ENCODE results near the gene RAB18. TPM values are rescaled to one million over a fixed set of nuclear protein-coding genes. Genes with fewer than 3 reads are reported as not detected.

Gene RAB18
- total RNA-seq, 1 experiment from 2014 or later = 89.4 TPM

DNA sequence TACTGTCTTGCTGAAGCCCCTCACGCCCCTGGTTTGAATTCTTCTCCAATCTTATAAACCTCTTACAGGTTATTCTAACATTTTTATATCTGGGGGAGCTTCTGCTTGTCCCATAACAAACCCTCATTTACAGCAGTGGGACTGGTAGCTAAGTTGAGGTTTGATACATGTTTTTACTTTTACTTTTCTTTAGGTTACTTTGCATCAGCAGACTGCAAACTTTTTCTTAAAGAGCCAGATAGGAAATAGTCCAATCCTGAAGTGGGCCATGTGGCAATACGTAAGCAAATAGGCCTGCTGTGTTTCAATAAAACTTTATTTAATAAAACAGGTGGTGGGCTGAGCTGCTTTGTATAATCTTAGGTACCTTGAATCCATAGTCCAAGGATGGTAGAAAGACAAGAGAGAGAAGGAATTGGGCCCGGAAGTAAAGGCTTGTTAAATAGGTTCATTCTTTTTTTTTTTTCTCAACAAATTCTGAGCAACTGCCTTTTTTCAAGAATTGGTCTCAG lies 27.3 kb downstream of the RAB18 start:
- H4K91ac ChIP-seq (ENCODE audit: insufficient read length, low read depth, low read length) = no peak overlapping the region
- Mint-ChIP-seq H3K4me3 (no peak overlapping the region), H3K4me1 (peaks cover 17 to 18% of the 10 kb centered on the region in 2 experiments), H3K9me3 (no peaks in the 10 kb centered on the region), H3K36me3 (ENCODE audit: insufficient read depth in 1 of 3, low read depth in 3 of 3) (peaks cover 0 to 6% (median 3%) of the 10 kb centered on the region in 3 experiments; a peak in 1 of 7 replicates), H3K27ac (peak overlapping the region; percentile 29 to 80 (median 69); a peak in 6 of 7 replicates), H3K27me3 (ENCODE audit: low read depth) (no peaks in the 10 kb centered on the region)
- H3K27me3 ChIP-seq (ENCODE audit: insufficient read depth, low read length) = no peaks in the 10 kb centered on the region
- no peak overlapping the region for H2AK5ac ChIP-seq (ENCODE audit: insufficient read length, low read length)
- H3T11ph ChIP-seq (ENCODE audit: low read length) = no peak overlapping the region
- H3K4me2 ChIP-seq (ENCODE audit: insufficient read depth, insufficient read length, low read length) = no peak overlapping the region
- DNase-seq = no peak
- WGBS (ENCODE audit: extremely low coverage, insufficient read length, low lambda C conversion rate) = no CpG with 5 or more reads among the region's 3 CpGs
- H4K8ac ChIP-seq (replicated peaks; ENCODE audit: insufficient read length, low read depth, low read length) = no peak overlapping the region
- no peaks in the 10 kb centered on the region for H3K79me2 ChIP-seq (ENCODE audit: insufficient read depth, low read length)
- TF ChIP-seq, protein P1, sequence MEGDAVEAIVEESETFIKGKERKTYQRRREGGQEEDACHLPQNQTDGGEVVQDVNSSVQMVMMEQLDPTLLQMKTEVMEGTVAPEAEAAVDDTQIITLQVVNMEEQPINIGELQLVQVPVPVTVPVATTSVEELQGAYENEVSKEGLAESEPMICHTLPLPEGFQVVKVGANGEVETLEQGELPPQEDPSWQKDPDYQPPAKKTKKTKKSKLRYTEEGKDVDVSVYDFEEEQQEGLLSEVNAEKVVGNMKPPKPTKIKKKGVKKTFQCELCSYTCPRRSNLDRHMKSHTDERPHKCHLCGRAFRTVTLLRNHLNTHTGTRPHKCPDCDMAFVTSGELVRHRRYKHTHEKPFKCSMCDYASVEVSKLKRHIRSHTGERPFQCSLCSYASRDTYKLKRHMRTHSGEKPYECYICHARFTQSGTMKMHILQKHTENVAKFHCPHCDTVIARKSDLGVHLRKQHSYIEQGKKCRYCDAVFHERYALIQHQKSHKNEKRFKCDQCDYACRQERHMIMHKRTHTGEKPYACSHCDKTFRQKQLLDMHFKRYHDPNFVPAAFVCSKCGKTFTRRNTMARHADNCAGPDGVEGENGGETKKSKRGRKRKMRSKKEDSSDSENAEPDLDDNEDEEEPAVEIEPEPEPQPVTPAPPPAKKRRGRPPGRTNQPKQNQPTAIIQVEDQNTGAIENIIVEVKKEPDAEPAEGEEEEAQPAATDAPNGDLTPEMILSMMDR (conservative IDR thresholded peaks at IDR 0.05) = no peak
- no peaks in the 10 kb centered on the region for H3K9me3 ChIP-seq (ENCODE audit: control insufficient read depth, low read depth, low read length)
- no peak overlapping the region for H3K14ac ChIP-seq (ENCODE audit: insufficient read depth, low read length)
- no peak overlapping the region for H2BK12ac ChIP-seq (ENCODE audit: insufficient read length, low read depth, low read length)
- H3K9ac ChIP-seq (ENCODE audit: extremely low read depth, insufficient read length, low read length) = no peak overlapping the region
- H4K20me1 ChIP-seq (ENCODE audit: control insufficient read depth, insufficient read depth, insufficient read length) = no peaks in the 10 kb centered on the region
- H2BK15ac ChIP-seq (ENCODE audit: low read depth, low read length) = no peak overlapping the region
- no peak overlapping the region for H2BK20ac ChIP-seq (ENCODE audit: low read depth, low read length, poor library complexity, severe bottlenecking)
- peaks cover 2% of the 10 kb centered on the region; the same call in 1 of the 2 replicates for H3K4me1 ChIP-seq (ENCODE audit: insufficient read depth, low read length)
- H3K18ac ChIP-seq (ENCODE audit: insufficient read length, low read depth, low read length) = no peak overlapping the region
- no peak overlapping the region for H4K5ac ChIP-seq (ENCODE audit: insufficient read length, low read depth, low read length)
- no peak overlapping the region for H3K27ac ChIP-seq (ENCODE audit: insufficient read length, low read depth, low read length)
- no peak overlapping the region for H3K23ac ChIP-seq (ENCODE audit: insufficient read length, low read depth, low read length)
- no peak overlapping the region for H2BK120ac ChIP-seq (ENCODE audit: low read depth, low read length, poor library complexity, severe bottlenecking)
- H2BK5ac ChIP-seq (ENCODE audit: insufficient read length, low read length) = no peak overlapping the region
- no peak overlapping the region for H3K4ac ChIP-seq (ENCODE audit: low read depth, low read length)
- no peaks in the 10 kb centered on the region for H3K79me1 ChIP-seq (ENCODE audit: insufficient read depth, low read depth, low read length, poor library complexity, severe bottlenecking)
- no peak overlapping the region for H3K56ac ChIP-seq (ENCODE audit: insufficient read length, low read depth, low read length)
- no peak overlapping the region for H2AFZ ChIP-seq (ENCODE audit: low read length)
- H3K23me2 ChIP-seq (ENCODE audit: insufficient read length, low read depth, low read length, poor library complexity, severe bottlenecking) = no peaks in the 10 kb centered on the region
